RWPE1 (cell line): Measurements from ENCODE around the gene GORASP1.
A peak's percentile ranks its signal among the peaks of the same experiment; 100 is the strongest.

Experiments used
- CTCF ChIA-PET: fragments of 350-600 bp; sonication (Branson Sonifier 250); formaldehyde crosslinking; extraction: SDS; loops from one replicate; lab custom pipeline; 2021; lab: Yijun Ruan, JAX
- POLR2A ChIA-PET: fragments of 400-600 bp; formaldehyde crosslinking; extraction: SDS; loops from one replicate; lab custom pipeline; 2020; ENCODE audit warnings: antibody characterized with exemption; ENCODE audit not compliant: low non-redundant PET; lab: Yijun Ruan, JAX
- DNase-seq: peaks from one replicate; pipeline ENCODE4 v3.0.0; 2012; ENCODE audit warnings: low spot score
- H3K27ac ChIP-seq: fragments of 450-650 bp; 2 replicates; pipeline ENCODE4 v1.5.1; 2017
- CTCF ChIP-seq: fragments of 450-650 bp; conservative IDR thresholded peaks from 2 replicates; pipeline ENCODE4 v1.5.1; 2017; ENCODE audit warnings: low read depth, mild to moderate bottlenecking

The GORASP1 gene

GRCh38 chr3:39086144-39086543 lies 21.3 kb downstream of the GORASP1 start:
- DNase-seq: no peak
- CTCF ChIA-PET: interaction anchor here (0.6 kb wide), 2 partner anchors 10 to 15 kb away, joined by 3 to 4 read pairs; no protein-coding TSS in a partner anchor
- POLR2A ChIA-PET: no interaction called here
- no peak for TF ChIP-seq CTCF
- H3K27ac ChIP-seq: no peak overlapping the region

GRCh38 chr3:39082666-39083313 lies 24.6 kb downstream of the GORASP1 start:
- CTCF ChIA-PET: no interaction called here
- no peak overlapping the region for H3K27ac ChIP-seq
- POLR2A ChIA-PET: no interaction called here
- TF ChIP-seq CTCF: no peak
- DNase-seq: no peak

DNA sequence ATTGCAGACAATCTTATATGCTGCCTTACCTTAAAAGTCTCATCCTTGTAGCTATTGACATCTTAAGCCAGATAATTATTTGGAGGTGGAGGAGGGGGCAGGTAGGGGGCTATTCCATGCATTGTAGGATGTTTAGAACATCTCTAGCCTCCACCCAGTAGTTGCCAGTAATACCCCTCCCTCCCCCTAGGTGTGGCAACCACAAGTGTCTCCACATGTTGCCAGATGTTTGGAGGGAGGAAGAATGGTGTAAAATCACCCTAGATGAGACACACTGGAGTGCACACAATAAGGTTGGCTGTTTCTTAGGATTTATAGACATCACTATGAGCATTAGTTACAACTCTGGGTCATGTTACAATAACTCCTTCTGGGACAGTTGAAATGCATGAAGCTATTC lies 27.4 kb downstream of the GORASP1 start:
- ChIA-PET CTCF (no interaction called here), POLR2A (no interaction called here)
- no peak for TF ChIP-seq CTCF
- no peak overlapping the region for H3K27ac ChIP-seq
- no peak for DNase-seq

DNA sequence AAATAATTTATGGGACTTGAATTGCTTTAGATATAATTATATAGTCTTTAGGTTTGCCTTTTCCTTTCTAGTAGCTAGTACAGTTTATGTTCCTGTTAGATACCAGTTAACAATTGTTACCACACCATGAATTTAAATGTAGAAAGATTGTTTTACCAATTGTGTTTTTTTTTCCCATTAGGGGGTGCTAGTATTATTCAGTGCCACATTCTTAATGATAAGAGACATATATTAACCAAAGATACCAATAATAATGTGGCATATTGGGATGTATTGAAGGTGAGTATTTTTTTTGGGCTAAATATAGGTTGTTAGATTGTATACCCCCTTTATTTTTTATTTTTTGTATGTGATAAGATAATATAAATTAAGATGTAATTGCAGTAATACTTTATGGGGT lies 27.9 kb downstream of the GORASP1 start:
- no peak overlapping the region for H3K27ac ChIP-seq
- ChIA-PET POLR2A (interaction anchor here (0.5 kb wide), 1 partner anchor 453 kb away, joined by 3 read pairs; no protein-coding TSS in a partner anchor), CTCF (interaction anchor here (0.7 kb wide), 1 partner anchor 641 kb away, joined by 3 read pairs; no protein-coding TSS in a partner anchor)
- DNase-seq: no peak
- TF ChIP-seq CTCF: peak; percentile 24; the same call in 1 of the 2 replicates

DNA sequence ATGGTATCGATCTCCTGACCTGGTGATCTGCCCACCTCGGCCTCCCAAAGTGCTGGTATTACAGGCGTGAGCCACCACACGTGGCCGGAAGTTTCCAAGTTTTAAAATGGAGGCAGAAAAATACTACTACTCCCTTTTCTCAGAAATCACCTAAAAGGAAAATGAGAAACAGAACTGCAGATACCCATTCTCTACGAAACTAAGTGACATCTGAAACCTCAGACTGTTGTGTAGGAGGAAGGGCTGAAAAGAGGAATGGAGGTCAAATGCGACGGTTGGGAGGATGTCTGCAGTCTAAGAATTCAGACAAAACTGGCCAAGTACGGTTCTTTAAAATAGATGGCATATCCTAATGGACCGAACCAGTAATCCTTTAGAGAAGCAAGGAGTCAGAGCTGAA lies 31.5 kb downstream of the GORASP1 start:
- ChIA-PET CTCF (no interaction called here), POLR2A (no interaction called here)
- no peak overlapping the region for H3K27ac ChIP-seq
- no peak for DNase-seq
- no peak for TF ChIP-seq CTCF

DNA sequence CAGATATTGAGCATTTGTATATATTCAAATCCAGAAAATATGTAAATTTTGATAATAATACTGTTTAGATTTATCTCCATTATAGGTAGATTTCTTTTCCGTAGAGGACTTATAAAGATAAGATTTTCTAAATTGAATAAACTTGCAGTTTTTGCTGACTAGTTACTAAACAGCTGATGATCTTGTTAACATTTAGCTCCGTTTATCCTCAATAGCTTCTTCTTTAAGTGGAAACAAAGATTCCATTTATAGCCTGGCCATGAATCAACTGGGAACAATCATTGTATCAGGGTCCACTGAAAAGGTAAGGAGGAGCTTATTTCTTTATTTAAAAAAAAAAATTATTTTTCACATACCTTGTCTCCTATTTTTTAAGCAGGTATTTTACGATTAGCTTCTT lies 38.9 kb downstream of the GORASP1 start:
- no peak for TF ChIP-seq CTCF
- H3K27ac ChIP-seq: no peak overlapping the region
- no peak for DNase-seq
- ChIA-PET CTCF (interaction anchor here (0.7 to 0.9 kb wide), 2 partner anchors 31 to 335 kb away, joined by 3 to 4 read pairs; no protein-coding TSS in a partner anchor), POLR2A (no interaction called here)
